Thoracic aorta (tissue), 2 donors: ENCODE data around the gene HNRNPU. TPM values are rescaled to one million over a fixed set of nuclear protein-coding genes. Genes with fewer than 3 reads are reported as not detected.
A peak's percentile ranks its signal among the peaks of the same experiment; 100 is the strongest.

Experiments used
- ATAC-seq: fragments of 150-250 bp; one replicate; pipeline ENCODE4 v1.8.0; 2017; ENCODE audit warnings: low read depth; ENCODE audit not compliant: insufficient number of reproducible peaks, low FRiP score
- DNase-seq: peaks from one replicate; pipeline ENCODE4 v3.0.0-alpha.2; 2020; ENCODE audit warnings: low spot score
- H3K27ac ChIP-seq, 2 donors: fragments of 200-600 bp; sonication (generic); 1 replicate in 1 of 2; 2 replicates in 1 of 2; pipeline ENCODE4 v1.5.1; 2016; ENCODE audit warnings: mild to moderate bottlenecking in 2 of 2, moderate library complexity in 2 of 2
- H3K27me3 ChIP-seq: fragments of 200-600 bp; sonication (generic); replicated peaks from 2 replicates; pipeline ENCODE4 v1.6.0; 2016; ENCODE audit warnings: mild to moderate bottlenecking; ENCODE audit not compliant: insufficient read depth
- H3K36me3 ChIP-seq: fragments of 200-600 bp; sonication (generic); one replicate; pipeline ENCODE4 v1.5.1; 2016
- H3K4me1 ChIP-seq, 2 donors: fragments of 200-600 bp; sonication (generic); 1 replicate in 1 of 2; 2 replicates in 1 of 2; pipeline versions ENCODE4 v1.5.1 to v1.6.0; 2016; ENCODE audit warnings: low read depth in 2 of 2, mild to moderate bottlenecking in 1 of 2; ENCODE audit not compliant: control insufficient read depth in 1 of 2
- H3K4me3 ChIP-seq: fragments of 200-600 bp; sonication (generic); 2 replicates; pipeline ENCODE4 v1.5.1; 2016; ENCODE audit warnings: mild to moderate bottlenecking
- H3K9me3 ChIP-seq: fragments of 200-600 bp; sonication (generic); 2 replicates; pipeline ENCODE4 v1.5.1; 2016
- CTCF ChIP-seq: fragments of 200-600 bp; sonication (generic); IDR thresholded peaks from one replicate; pipeline ENCODE4 v1.5.1; 2019; ENCODE audit warnings: antibody characterized with exemption
- total RNA-seq, 2 donors: library from RNA; depleted of rRNA; stranded (reverse); fragments of >200 nt; gene quantifications; one replicate each; pipeline versions ENCODE4 v1.1.0 to v1.2.3, GENCODE V29; 2016

Gene HNRNPU
- total RNA-seq, 2 donors from 2014 or later = 254 to 519 TPM

- Histone ChIP-seq H3K36me3 (peaks cover 23% of the 10 kb centered on the region), H3K27ac (peak overlapping the region in 1 of 2 donors; percentile 8), H3K27me3 (no peaks in the 10 kb centered on the region), H3K4me3 (no peak overlapping the region), H3K4me1 (peaks cover 20 to 24% of the 10 kb centered on the region in 2 donors), H3K9me3 (no peaks in the 10 kb centered on the region)
- DNase-seq = no peak
- ATAC-seq = no peak
- no peak for TF ChIP-seq CTCF
Measured at GRCh38 chr1:244844155-244845121, 19.9 kb downstream of the HNRNPU start.

- H3K4me3 ChIP-seq = no peak overlapping the region
- no peaks in the 10 kb centered on the region for H3K9me3 ChIP-seq
- TF ChIP-seq CTCF = no peak
- peaks cover 25 to 35% of the 10 kb centered on the region in 2 donors for H3K4me1 ChIP-seq
- ATAC-seq (no peak), DNase-seq (no peak)
- peaks cover 25% of the 10 kb centered on the region for H3K36me3 ChIP-seq
- no peaks in the 10 kb centered on the region for H3K27me3 ChIP-seq
- H3K27ac ChIP-seq = peak overlapping the region in 1 of 2 donors; percentile 17
Measured at GRCh38 chr1:244843148-244843978, 21.0 kb downstream of the HNRNPU start.

- ATAC-seq = no peak
Measured at GRCh38 chr1:244841273-244841927, 22.9 kb downstream of the HNRNPU start.

GRCh38 chr1:244840219-244840794, 24.0 kb downstream of the HNRNPU start:
- H3K27ac ChIP-seq = peak overlapping the region in 1 of 2 donors; percentile 17
- H3K4me1 ChIP-seq = peaks cover 40 to 53% of the 10 kb centered on the region in 2 donors

More at GRCh38 chr1:244841273-244841927, 22.9 kb downstream of the HNRNPU start:
- no peak for TF ChIP-seq CTCF
- Histone ChIP-seq H3K27ac (no peak overlapping the region), H3K4me1 (peaks cover 38 to 53% of the 10 kb centered on the region in 2 donors), H3K36me3 (peaks cover 25% of the 10 kb centered on the region), H3K9me3 (no peaks in the 10 kb centered on the region), H3K27me3 (no peaks in the 10 kb centered on the region), H3K4me3 (no peak overlapping the region)
- no peak for DNase-seq

More at GRCh38 chr1:244840219-244840794, 24.0 kb downstream of the HNRNPU start:
- no peak for ATAC-seq
- no peaks in the 10 kb centered on the region for H3K9me3 ChIP-seq
- DNase-seq = no peak
- no peak overlapping the region for H3K4me3 ChIP-seq
- no peak for TF ChIP-seq CTCF
- H3K27me3 ChIP-seq = no peaks in the 10 kb centered on the region
- H3K36me3 ChIP-seq = peaks cover 21% of the 10 kb centered on the region
